Measurements from ENCODE around the gene PTPN2.
"Not testable (repeated sequence)": the region's sequence is repeated elsewhere in the genome, so short reads cannot be mapped to it uniquely, and the experiment has no call there.

PTPN2 gene

GRCh38 chr18:12911025-12911928, 27.2 kb upstream of the PTPN2 start:
- DNase-seq (ENCODE audit: insufficient read length): no peak
- no peak for TF ChIP-seq POLR2A (IDR thresholded peaks at IDR 0.05; ENCODE audit: low read depth, low read length)
- TF ChIP-seq POLR2AphosphoS5 (IDR thresholded peaks at IDR 0.05; ENCODE audit: low read depth, low read length): no peak
- TF ChIP-seq TAF1 (IDR thresholded peaks at IDR 0.05; ENCODE audit: borderline replicate concordance, low read depth, low read length): no peak
- no peak for FAIRE-seq

GRCh38 chr18:12908706-12909105, 24.7 kb upstream of the PTPN2 start:
- no peak for TF ChIP-seq POLR2AphosphoS5 (IDR thresholded peaks at IDR 0.05; ENCODE audit: low read depth, low read length)
- TF ChIP-seq TAF1 (IDR thresholded peaks at IDR 0.05; ENCODE audit: borderline replicate concordance, low read depth, low read length): no peak
- no peak for TF ChIP-seq POLR2A (IDR thresholded peaks at IDR 0.05; ENCODE audit: low read depth, low read length)
- FAIRE-seq (no peak), DNase-seq (ENCODE audit: insufficient read length) (no peak)

- FAIRE-seq (no peak), DNase-seq (ENCODE audit: insufficient read length) (no peak)
- no peak for TF ChIP-seq POLR2AphosphoS5 (IDR thresholded peaks at IDR 0.05; ENCODE audit: low read depth, low read length)
- TF ChIP-seq TAF1 (IDR thresholded peaks at IDR 0.05; ENCODE audit: borderline replicate concordance, low read depth, low read length): no peak
- no peak for TF ChIP-seq POLR2A (IDR thresholded peaks at IDR 0.05; ENCODE audit: low read depth, low read length)
Observed at GRCh38 chr18:12907258-12907925, 23.4 kb upstream of the PTPN2 start.

GRCh38 chr18:12906773-12907172, 22.7 kb upstream of the PTPN2 start:
- FAIRE-seq: no peak
- no peak for DNase-seq (ENCODE audit: insufficient read length)
- TF ChIP-seq TAF1 (IDR thresholded peaks at IDR 0.05; ENCODE audit: borderline replicate concordance, low read depth, low read length): no peak
- TF ChIP-seq POLR2A (IDR thresholded peaks at IDR 0.05; ENCODE audit: low read depth, low read length): no peak
- TF ChIP-seq POLR2AphosphoS5 (IDR thresholded peaks at IDR 0.05; ENCODE audit: low read depth, low read length): no peak

- FAIRE-seq (no peak), DNase-seq (ENCODE audit: insufficient read length) (no peak)
- TF ChIP-seq TAF1 (IDR thresholded peaks at IDR 0.05; ENCODE audit: borderline replicate concordance, low read depth, low read length) (no peak), POLR2AphosphoS5 (IDR thresholded peaks at IDR 0.05; ENCODE audit: low read depth, low read length) (no peak), POLR2A (IDR thresholded peaks at IDR 0.05; ENCODE audit: low read depth, low read length) (no peak)
Observed at GRCh38 chr18:12906119-12906518, 22.1 kb upstream of the PTPN2 start.

- TF ChIP-seq POLR2AphosphoS5 (IDR thresholded peaks at IDR 0.05; ENCODE audit: low read depth, low read length): no peak
- no peak for TF ChIP-seq POLR2A (IDR thresholded peaks at IDR 0.05; ENCODE audit: low read depth, low read length)
- no peak for TF ChIP-seq TAF1 (IDR thresholded peaks at IDR 0.05; ENCODE audit: borderline replicate concordance, low read depth, low read length)
- FAIRE-seq: no peak
- DNase-seq (ENCODE audit: insufficient read length): no peak
Observed at GRCh38 chr18:12904012-12904516, 20.0 kb upstream of the PTPN2 start.

GRCh38 chr18:12901208-12901607, 17.2 kb upstream of the PTPN2 start:
- not testable (repeated sequence) for DNase-seq (ENCODE audit: insufficient read length); FAIRE-seq

- not testable (repeated sequence) for FAIRE-seq; DNase-seq (ENCODE audit: insufficient read length)
Observed at GRCh38 chr18:12896784-12897333, 12.8 kb upstream of the PTPN2 start.

GRCh38 chr18:12895626-12896025, 11.6 kb upstream of the PTPN2 start:
- FAIRE-seq (no peak), DNase-seq (ENCODE audit: insufficient read length) (no peak)
- TF ChIP-seq TAF1 (IDR thresholded peaks at IDR 0.05; ENCODE audit: borderline replicate concordance, low read depth, low read length) (no peak), POLR2AphosphoS5 (IDR thresholded peaks at IDR 0.05; ENCODE audit: low read depth, low read length) (no peak), POLR2A (IDR thresholded peaks at IDR 0.05; ENCODE audit: low read depth, low read length) (no peak)

GRCh38 chr18:12895014-12895413, 11.0 kb upstream of the PTPN2 start:
- FAIRE-seq (no peak), DNase-seq (ENCODE audit: insufficient read length) (no peak)
- TF ChIP-seq POLR2A (IDR thresholded peaks at IDR 0.05; ENCODE audit: low read depth, low read length): no peak

GRCh38 chr18:12891561-12891960, 7.5 kb upstream of the PTPN2 start:
- DNase-seq (ENCODE audit: insufficient read length): no peak
- no peak for TF ChIP-seq POLR2AphosphoS5 (IDR thresholded peaks at IDR 0.05; ENCODE audit: low read depth, low read length)
- FAIRE-seq: no peak

GRCh38 chr18:12890964-12891363, 6.9 kb upstream of the PTPN2 start:
- TF ChIP-seq TAF1 (IDR thresholded peaks at IDR 0.05; ENCODE audit: borderline replicate concordance, low read depth, low read length): no peak
- no peak for TF ChIP-seq POLR2AphosphoS5 (IDR thresholded peaks at IDR 0.05; ENCODE audit: low read depth, low read length)
- TF ChIP-seq POLR2A (IDR thresholded peaks at IDR 0.05; ENCODE audit: low read depth, low read length): no peak
- FAIRE-seq (peak; percentile 38), DNase-seq (ENCODE audit: insufficient read length) (no peak)

All from GM12892 (cell line).